ENCODE results near the gene H1-8. TPM values are rescaled to one million over a fixed set of nuclear protein-coding genes. Genes with fewer than 3 reads are reported as not detected.

H1-8 gene
- total RNA-seq, 1 donor, result 0.21 TPM

DNA sequence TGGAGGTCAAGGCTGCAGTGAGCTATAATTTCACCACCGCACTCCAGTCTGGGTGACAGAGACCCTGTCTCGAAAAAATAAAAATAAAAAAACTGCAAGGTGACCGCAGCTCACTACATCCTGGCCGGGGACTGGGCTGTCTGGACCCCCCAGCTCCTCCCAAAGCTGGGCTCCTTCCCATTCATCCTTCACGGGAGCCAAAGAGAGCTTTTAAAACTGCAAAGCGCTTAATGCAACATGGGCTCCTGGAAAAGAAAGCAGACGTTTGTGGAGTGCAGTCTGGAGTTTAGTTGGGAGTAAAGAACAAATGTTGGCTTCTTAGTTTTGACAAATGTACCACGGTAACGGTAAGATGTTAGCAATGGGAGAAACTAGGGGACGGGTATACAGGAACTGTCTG, 51.4 kb downstream of the H1-8 start:
- no peaks in the 10 kb centered on the region for H3K27me3 ChIP-seq (ENCODE audit: insufficient read depth, low read length)
- H3K4me1 ChIP-seq (ENCODE audit: insufficient read depth, low read length), result peaks cover 77% of the 10 kb centered on the region
- no peaks in the 10 kb centered on the region for H3K9me3 ChIP-seq (ENCODE audit: low read depth, low read length)
- no peak overlapping the region for H3K4me3 ChIP-seq (ENCODE audit: low read length)

DNA sequence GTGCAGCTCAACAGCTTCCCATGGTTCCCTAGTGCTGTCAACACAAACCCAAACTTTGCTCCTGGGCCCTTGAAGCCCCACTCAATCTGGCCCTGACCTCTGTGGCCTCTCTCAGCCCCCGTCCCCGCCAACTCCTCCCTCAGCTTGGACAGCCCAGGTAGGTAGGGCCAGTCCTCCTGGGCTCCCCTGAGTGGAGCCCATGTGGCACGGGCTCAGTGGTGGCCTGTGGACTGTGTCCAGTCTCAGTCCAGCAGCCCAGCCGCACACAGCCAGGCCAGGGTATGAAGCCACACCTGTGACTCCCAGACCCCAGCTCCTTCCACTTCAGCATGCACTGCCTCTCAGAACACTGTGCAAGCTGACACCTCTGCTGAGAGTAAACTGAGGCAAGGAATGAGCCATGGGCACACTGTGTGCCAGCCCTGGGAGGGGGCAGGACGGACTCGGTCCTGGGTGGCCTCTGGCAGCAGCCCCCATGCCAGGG, 52.0 kb downstream of the H1-8 start:
- Histone ChIP-seq H3K9me3 (ENCODE audit: low read depth, low read length) (no peaks in the 10 kb centered on the region), H3K27me3 (ENCODE audit: insufficient read depth, low read length) (no peaks in the 10 kb centered on the region), H3K4me3 (ENCODE audit: low read length) (no peak overlapping the region), H3K4me1 (ENCODE audit: insufficient read depth, low read length) (peaks cover 83% of the 10 kb centered on the region)

DNA sequence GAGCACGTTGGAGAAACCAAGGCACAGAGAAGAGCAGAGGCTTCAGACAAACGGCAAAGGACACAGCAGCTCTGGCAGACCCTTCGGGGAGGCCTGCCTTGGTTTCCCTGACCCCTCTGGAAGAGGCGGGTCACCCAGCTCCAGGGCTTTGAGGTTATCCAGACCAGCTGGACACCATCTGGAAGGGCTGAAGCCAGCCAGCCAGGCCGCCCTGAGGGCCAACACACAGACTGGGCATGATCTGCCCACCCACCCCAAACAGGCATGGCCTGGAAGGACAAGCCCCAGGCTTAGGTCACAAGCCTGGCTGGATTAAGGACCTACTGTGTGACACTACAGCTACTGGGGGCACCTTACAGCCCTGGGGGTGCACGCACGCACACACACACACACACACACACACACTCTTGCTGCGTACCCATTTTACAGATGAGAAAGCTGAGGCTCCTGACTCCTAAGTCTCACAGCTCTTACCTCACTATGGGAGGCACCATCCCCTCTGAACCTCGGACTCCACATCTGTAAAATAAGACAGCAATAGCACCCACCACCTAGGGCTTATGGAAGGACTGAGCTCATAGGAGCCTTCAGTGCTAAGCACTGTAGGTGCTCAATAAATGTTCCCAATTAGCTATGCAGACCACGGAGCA, 52.7 kb downstream of the H1-8 start:
- Histone ChIP-seq H3K27me3 (ENCODE audit: insufficient read depth, low read length) (no peaks in the 10 kb centered on the region), H3K4me1 (ENCODE audit: insufficient read depth, low read length) (peaks cover 90% of the 10 kb centered on the region), H3K9me3 (ENCODE audit: low read depth, low read length) (no peaks in the 10 kb centered on the region), H3K4me3 (ENCODE audit: low read length) (no peak overlapping the region)

DNA sequence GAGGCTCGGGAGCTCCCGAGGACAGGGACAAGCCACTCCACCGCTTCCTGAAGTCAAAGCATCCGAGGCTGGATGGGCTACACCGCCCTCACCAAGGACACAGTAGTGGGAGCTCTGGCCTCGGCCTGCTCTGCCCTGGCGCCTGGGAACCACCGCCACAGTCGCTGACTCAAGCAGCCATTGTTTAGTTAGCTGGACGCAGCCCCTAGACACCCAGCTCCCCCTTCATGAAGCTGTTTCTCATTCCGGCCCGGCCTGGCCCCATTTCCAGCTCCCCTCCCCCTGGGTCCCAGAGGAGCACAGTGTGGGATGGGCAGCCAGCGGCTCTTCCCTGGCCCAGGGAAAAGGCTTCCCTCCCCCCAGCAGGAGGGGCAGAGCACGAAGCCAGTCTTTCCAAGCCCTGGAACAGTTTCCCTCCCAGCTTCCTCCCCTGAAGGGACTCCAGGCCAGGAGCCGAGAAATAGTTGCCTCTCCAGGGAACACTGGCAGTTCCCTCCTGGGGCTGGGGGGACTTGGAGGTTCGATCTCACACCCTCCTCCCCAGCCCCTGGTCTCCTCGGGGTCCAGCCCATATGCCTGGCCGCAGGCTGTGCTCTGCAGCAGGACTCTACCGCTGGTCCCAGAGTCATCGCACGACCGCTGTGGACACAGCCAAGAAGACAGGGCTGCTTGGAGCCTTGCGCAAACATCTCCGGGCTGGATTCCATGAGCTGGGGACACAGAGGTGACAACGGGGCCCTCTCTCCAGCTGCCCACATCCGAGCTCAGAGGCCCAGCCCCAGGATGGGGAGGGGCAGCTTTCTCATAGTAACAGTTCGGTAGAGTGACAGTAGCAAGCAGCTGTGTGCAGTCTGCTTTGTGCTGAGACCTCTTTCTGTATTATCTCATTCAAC, 53.5 kb downstream of the H1-8 start:
- H3K4me3 ChIP-seq (ENCODE audit: low read length), result no peak overlapping the region
- H3K4me1 ChIP-seq (ENCODE audit: insufficient read depth, low read length), result peaks cover 96% of the 10 kb centered on the region
- H3K9me3 ChIP-seq (ENCODE audit: low read depth, low read length), result no peaks in the 10 kb centered on the region
- no peaks in the 10 kb centered on the region for H3K27me3 ChIP-seq (ENCODE audit: insufficient read depth, low read length)

DNA sequence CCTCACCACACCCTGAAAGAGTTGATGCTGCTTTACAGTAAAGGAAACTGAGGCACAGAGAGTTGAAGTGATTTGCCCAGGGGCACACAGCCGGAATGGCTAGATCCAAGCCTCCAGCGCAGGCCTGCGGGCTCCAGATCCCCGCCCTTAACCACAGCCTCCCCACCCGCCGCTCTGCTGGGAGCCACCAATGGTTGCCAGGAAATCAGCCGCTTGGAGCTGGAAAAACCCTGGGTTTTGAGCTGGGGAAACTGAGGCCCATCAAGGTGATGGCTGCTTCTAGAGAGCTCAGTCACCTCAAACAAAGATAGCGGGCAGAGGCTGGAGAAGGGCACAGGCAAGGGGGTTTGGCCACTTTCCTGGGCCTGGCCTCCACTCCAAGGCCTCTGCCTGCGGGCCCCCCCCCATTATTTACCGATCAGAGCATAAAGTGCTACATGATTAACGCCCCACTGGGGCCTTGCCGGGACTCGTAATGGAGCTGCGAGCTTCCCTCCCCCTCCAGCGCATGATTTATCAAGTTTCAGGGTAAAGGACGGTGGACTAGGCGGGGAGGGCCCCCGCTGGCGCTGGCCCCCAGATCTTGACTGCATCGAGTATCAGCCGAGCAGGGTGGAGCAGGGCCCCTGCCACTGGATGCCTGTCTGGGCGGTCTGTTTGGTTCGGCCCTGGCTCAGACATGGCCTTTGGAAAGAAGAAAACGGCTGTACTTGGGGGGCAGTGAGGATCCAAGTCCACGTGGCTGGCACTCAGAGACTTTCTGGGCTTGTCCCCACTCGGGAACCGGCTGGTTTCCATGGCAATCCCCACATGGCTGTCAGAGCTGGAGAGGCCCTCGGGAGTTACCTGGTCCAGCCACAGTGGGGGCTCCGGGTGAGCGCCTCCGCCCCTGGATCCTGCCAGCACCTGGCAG, 54.4 kb downstream of the H1-8 start:
- no peaks in the 10 kb centered on the region for H3K9me3 ChIP-seq (ENCODE audit: low read depth, low read length)
- H3K4me1 ChIP-seq (ENCODE audit: insufficient read depth, low read length), result peaks cover 92% of the 10 kb centered on the region
- H3K27me3 ChIP-seq (ENCODE audit: insufficient read depth, low read length), result no peaks in the 10 kb centered on the region
- H3K4me3 ChIP-seq (ENCODE audit: low read length), result no peak overlapping the region

DNA sequence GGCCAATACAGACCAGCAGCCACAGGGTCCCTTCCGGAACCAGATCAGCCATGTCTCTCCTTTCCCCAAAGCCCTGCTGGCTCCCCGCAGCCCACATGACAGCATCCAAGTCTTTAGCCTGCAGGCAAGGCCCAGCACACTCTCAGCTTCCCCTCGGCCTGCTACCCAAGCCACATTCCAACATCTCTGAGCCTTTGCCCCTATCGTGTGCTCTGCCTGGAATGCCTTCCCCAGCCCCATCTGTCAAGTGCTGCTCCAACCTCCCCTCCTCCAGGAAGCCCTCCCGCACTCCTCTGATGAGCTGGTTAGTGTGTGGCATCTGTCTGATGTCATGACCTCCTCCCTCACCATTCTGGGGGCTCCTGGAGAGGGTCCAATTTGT, 55.0 kb downstream of the H1-8 start:
- H3K27me3 ChIP-seq (ENCODE audit: insufficient read depth, low read length), result no peaks in the 10 kb centered on the region
- H3K4me1 ChIP-seq (ENCODE audit: insufficient read depth, low read length), result peaks cover 93% of the 10 kb centered on the region
- H3K4me3 ChIP-seq (ENCODE audit: low read length), result no peak overlapping the region
- H3K9me3 ChIP-seq (ENCODE audit: low read depth, low read length), result no peaks in the 10 kb centered on the region

DNA sequence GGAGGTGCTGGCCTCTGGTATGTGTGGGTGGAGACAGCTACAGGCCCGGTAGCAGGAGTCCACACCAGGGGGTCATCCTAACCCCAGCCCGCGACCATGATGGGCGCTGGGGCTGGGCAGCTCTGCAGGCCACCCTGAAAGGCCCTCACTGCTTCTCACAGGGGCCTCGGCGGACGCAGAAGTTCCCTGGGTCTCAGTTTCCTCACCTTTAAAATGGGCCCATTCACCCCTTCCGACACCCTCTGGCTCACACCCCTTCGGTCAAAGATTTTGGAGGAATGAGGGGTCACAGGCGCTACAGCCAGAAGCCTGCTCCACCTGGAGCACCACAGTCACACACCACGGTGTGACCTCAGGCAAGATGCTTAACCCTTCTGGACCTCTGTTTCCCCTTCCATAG, 55.5 kb downstream of the H1-8 start:
- Histone ChIP-seq H3K27me3 (ENCODE audit: insufficient read depth, low read length) (no peaks in the 10 kb centered on the region), H3K9me3 (ENCODE audit: low read depth, low read length) (no peaks in the 10 kb centered on the region), H3K4me3 (ENCODE audit: low read length) (no peak overlapping the region), H3K4me1 (ENCODE audit: insufficient read depth, low read length) (peaks cover 93% of the 10 kb centered on the region)

DNA sequence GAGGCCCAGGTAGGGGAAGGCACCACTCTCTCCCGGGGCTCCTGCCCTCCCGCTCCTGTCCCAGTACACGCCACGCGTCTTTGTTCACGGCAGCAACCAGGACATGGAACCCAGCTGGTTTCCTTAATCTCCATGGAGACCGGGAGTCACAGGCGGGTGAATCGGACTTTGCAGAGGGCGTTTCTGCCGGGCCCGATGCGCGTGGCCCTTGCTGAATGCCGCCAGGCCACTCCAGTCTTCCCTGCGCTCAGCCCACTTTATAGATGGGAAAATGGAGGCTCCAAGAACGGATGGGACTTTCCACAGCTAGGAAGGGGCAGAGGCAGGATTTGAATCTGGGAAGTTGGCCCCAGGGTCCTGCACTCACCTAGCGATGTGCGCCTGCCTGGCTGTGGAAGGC, 56.1 kb downstream of the H1-8 start:
- no peaks in the 10 kb centered on the region for H3K27me3 ChIP-seq (ENCODE audit: insufficient read depth, low read length)
- no peak overlapping the region for H3K4me3 ChIP-seq (ENCODE audit: low read length)
- peaks cover 93% of the 10 kb centered on the region for H3K4me1 ChIP-seq (ENCODE audit: insufficient read depth, low read length)
- no peaks in the 10 kb centered on the region for H3K9me3 ChIP-seq (ENCODE audit: low read depth, low read length)

DNA sequence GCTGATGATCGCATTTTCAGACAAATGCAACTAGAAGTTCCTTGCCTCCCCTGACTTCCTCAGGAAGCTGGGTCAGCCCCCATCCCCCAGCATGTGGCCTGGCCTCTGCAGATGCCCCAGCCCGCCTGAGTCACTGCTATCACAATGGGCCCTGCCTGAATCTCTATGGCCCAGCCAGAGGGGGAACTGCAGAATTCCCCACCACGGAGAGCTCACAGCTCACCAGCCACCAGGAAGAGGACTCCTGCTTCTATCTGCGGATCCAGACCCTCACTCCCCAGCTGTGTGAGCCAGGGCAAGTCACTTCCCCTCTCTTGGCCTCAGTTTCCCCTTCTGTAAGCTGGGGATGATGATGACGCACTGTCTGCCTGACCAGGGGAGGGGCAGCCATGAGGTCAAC, 56.6 kb downstream of the H1-8 start:
- peaks cover under 1% of the 10 kb centered on the region for H3K27me3 ChIP-seq (ENCODE audit: insufficient read depth, low read length)
- H3K4me3 ChIP-seq (ENCODE audit: low read length), result no peak overlapping the region
- no peaks in the 10 kb centered on the region for H3K9me3 ChIP-seq (ENCODE audit: low read depth, low read length)
- H3K4me1 ChIP-seq (ENCODE audit: insufficient read depth, low read length), result peaks cover 93% of the 10 kb centered on the region

DNA sequence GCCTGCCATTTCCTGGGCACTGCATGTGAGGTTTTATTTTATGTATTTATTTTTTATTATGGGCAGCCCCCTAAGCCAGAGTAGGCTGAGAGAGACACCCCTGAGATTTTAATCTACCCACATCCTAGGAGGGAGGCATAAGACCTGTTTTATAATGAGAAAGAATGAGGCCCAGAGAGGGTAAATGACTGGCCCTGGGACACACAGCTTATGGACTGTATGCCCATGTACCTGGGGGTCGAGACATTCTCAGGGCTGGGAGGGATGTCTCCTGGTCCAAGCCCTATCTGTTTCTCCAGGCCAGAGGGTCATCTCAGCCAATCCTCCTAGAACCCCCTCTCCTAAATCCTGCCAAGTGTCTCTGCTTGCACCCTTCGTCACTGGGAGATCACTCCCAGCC, 57.4 kb downstream of the H1-8 start:
- Histone ChIP-seq H3K27me3 (ENCODE audit: insufficient read depth, low read length) (peaks cover 4% of the 10 kb centered on the region), H3K4me1 (ENCODE audit: insufficient read depth, low read length) (peaks cover 91% of the 10 kb centered on the region), H3K4me3 (ENCODE audit: low read length) (no peak overlapping the region), H3K9me3 (ENCODE audit: low read depth, low read length) (no peaks in the 10 kb centered on the region)

Other genes with a start within 250 kb of the H1-8 start
- gene EFCAB12, start 114.5 kb upstream of the H1-8 start, total RNA-seq, result 1.4 TPM
- 60.2 TPM for gene MBD4, start 103.2 kb upstream of the H1-8 start, total RNA-seq
- 8.3 TPM for gene IFT122, start 103.0 kb upstream of the H1-8 start, total RNA-seq
- gene RHO, start 14.5 kb upstream of the H1-8 start, total RNA-seq, result 0.10 TPM
- gene PLXND1, start 63.5 kb downstream of the H1-8 start, total RNA-seq, result 38.7 TPM